HG03039 (cell line): ENCODE measurements around the gene SLC17A4.

Experiments
- ATAC-seq: cut with Tn5 transposase; IDR thresholded peaks from one replicate; pipeline ENCODE4 v1.9.1; 2021; ENCODE audit warnings: mild to moderate bottlenecking, moderate library complexity; ENCODE audit not compliant: unreplicated experiment

SLC17A4 gene

GRCh38 chr6:25749837-25750236 is 4.7 kb upstream of the SLC17A4 start:
- no peak for ATAC-seq

GRCh38 chr6:25750906-25751305 is 3.6 kb upstream of the SLC17A4 start:
- no peak for ATAC-seq

GRCh38 chr6:25753079-25753478 is 1.5 kb upstream of the SLC17A4 start:
- ATAC-seq, result no peak

GRCh38 chr6:25755483-25755882 is 941 bp downstream of the SLC17A4 start:
- no peak for ATAC-seq

GRCh38 chr6:25756382-25757363 is 2.1 kb downstream of the SLC17A4 start:
- ATAC-seq, result no peak

GRCh38 chr6:25757936-25758642 is 3.5 kb downstream of the SLC17A4 start:
- ATAC-seq, result no peak

- ATAC-seq, result no peak
Observed at GRCh38 chr6:25764611-25765010, 10.1 kb downstream of the SLC17A4 start.

GRCh38 chr6:25768566-25768965 is 14.0 kb downstream of the SLC17A4 start:
- ATAC-seq, result no peak

- no peak for ATAC-seq
Observed at GRCh38 chr6:25769983-25770382, 15.4 kb downstream of the SLC17A4 start.

- no peak for ATAC-seq
Observed at GRCh38 chr6:25774120-25774715, 19.7 kb downstream of the SLC17A4 start.

- no peak for ATAC-seq
Observed at GRCh38 chr6:25777031-25777430, 22.5 kb downstream of the SLC17A4 start.

- ATAC-seq, result no peak
Observed at GRCh38 chr6:25777856-25778649, 23.5 kb downstream of the SLC17A4 start.

GRCh38 chr6:25781134-25781533 is 26.6 kb downstream of the SLC17A4 start:
- no peak for ATAC-seq

GRCh38 chr6:25787428-25787827 is 32.9 kb downstream of the SLC17A4 start:
- no peak for ATAC-seq

- ATAC-seq, result no peak
Observed at GRCh38 chr6:25788305-25788922, 33.9 kb downstream of the SLC17A4 start.

- no peak for ATAC-seq
Observed at GRCh38 chr6:25789475-25789874, 34.9 kb downstream of the SLC17A4 start.

- no peak for ATAC-seq
Observed at GRCh38 chr6:25792016-25792415, 37.5 kb downstream of the SLC17A4 start.

- no peak for ATAC-seq
Observed at GRCh38 chr6:25793970-25794369, 39.4 kb downstream of the SLC17A4 start.

- ATAC-seq, result no peak
Observed at GRCh38 chr6:25794784-25795183, 40.2 kb downstream of the SLC17A4 start.

- ATAC-seq, result no peak
Observed at GRCh38 chr6:25801436-25801835, 46.9 kb downstream of the SLC17A4 start.
